HEK293 (cell line): ENCODE data around the gene FAM170A.

ENCODE experiments used
- CTCF ChIA-PET: fragments of 350-600 bp; formaldehyde crosslinking; extraction: SDS; loops from one replicate; lab custom pipeline; 2021; ENCODE audit warnings: antibody characterized with exemption; lab: Yijun Ruan, JAX
- POLR2A ChIA-PET: fragments of 300-600 bp; formaldehyde crosslinking; extraction: SDS; loops from one replicate; lab custom pipeline; 2020; ENCODE audit warnings: antibody characterized with exemption, inconsistent platforms; lab: Yijun Ruan, JAX
- H3K27ac ChIP-seq: fragments of 200-500 bp; sonication (Bioruptor generic); 2 replicates; pipeline ENCODE4 v1.5.1; 2014; ENCODE audit warnings: low read depth, low read length, control low read depth, inconsistent platforms; ENCODE audit errors: extremely low read depth
- H3K36me3 ChIP-seq, 2 experiments: fragments of 200-500 bp in 1 of 2; sonication (Bioruptor generic) in 1 of 2; 1 replicate in 1 of 2; 2 replicates in 1 of 2; pipeline ENCODE4 v1.5.1; 2014 to 2017; ENCODE audit warnings: inconsistent platforms in 2 of 2, low read length in 2 of 2; ENCODE audit not compliant: control insufficient read depth in 2 of 2, insufficient read depth in 1 of 2
- H3K4me1 ChIP-seq: fragments of 200-500 bp; sonication (Bioruptor generic); 2 replicates; pipeline ENCODE4 v1.5.1; 2014; ENCODE audit warnings: mild to moderate bottlenecking, low read length, inconsistent platforms; ENCODE audit not compliant: control insufficient read depth, insufficient read depth
- H3K4me3 ChIP-seq: 2 replicates; pipeline ENCODE4 v1.5.1; 2011; ENCODE audit warnings: low read depth, mild to moderate bottlenecking, control low read depth, low read length, moderate library complexity
- H3K9me3 ChIP-seq: fragments of 200-500 bp; sonication (Bioruptor generic); 2 replicates; pipeline ENCODE4 v1.5.1; 2014; ENCODE audit warnings: low read depth, low read length, inconsistent platforms; ENCODE audit not compliant: control insufficient read depth, insufficient read depth
- EGR2 ChIP-seq: fragments of 450-650 bp; formaldehyde crosslinking; IDR thresholded peaks from 2 replicates; pipeline ENCODE4 v1.5.1; 2016; ENCODE audit warnings: low read depth, missing biosample characterization, missing genetic modification characterization
- HOXC10 ChIP-seq: sonication (generic); formaldehyde crosslinking; IDR thresholded peaks from 2 replicates; pipeline ENCODE4 v1.8.1; 2023; ENCODE audit warnings: mild to moderate bottlenecking, missing genetic modification reagents
- HOXD13 ChIP-seq: sonication (generic); formaldehyde crosslinking; IDR thresholded peaks from 2 replicates; pipeline ENCODE4 v1.8.0; 2022; ENCODE audit warnings: missing genetic modification reagents, borderline replicate concordance
- INSM2 ChIP-seq: fragments of 450-650 bp; formaldehyde crosslinking; IDR thresholded peaks from 2 replicates; pipeline ENCODE4 v1.5.1; 2016; ENCODE audit warnings: missing biosample characterization, missing genetic modification characterization
- PRDM2 ChIP-seq: fragments of 450-650 bp; formaldehyde crosslinking; IDR thresholded peaks from 2 replicates; pipeline ENCODE4 v1.5.1; 2016; ENCODE audit warnings: missing biosample characterization, missing genetic modification characterization, borderline replicate concordance
- ZFHX2 ChIP-seq: fragments of 450-650 bp; formaldehyde crosslinking; conservative IDR thresholded peaks from 2 replicates; pipeline ENCODE4 v1.5.1; 2016; ENCODE audit warnings: missing biosample characterization, missing genetic modification characterization
- ZNF10 ChIP-seq: fragments of 450-650 bp; formaldehyde crosslinking; IDR thresholded peaks from 2 replicates; pipeline ENCODE4 v1.5.1; 2017; ENCODE audit warnings: missing biosample characterization, missing genetic modification characterization
- ZNF112 ChIP-seq: fragments of 450-650 bp; formaldehyde crosslinking; IDR thresholded peaks from 2 replicates; pipeline ENCODE4 v1.5.0; 2017; ENCODE audit warnings: missing biosample characterization, missing genetic modification characterization
- ZNF221 ChIP-seq: fragments of 450-650 bp; formaldehyde crosslinking; IDR thresholded peaks from 2 replicates; pipeline ENCODE4 v1.5.1; 2017; ENCODE audit warnings: missing biosample characterization, missing genetic modification characterization, borderline replicate concordance
- ZNF24 ChIP-seq: fragments of 450-650 bp; formaldehyde crosslinking; IDR thresholded peaks from 2 replicates; pipeline ENCODE4 v1.5.1; 2016; ENCODE audit warnings: missing biosample characterization, missing genetic modification characterization
- ZNF354C ChIP-seq: fragments of 450-650 bp; formaldehyde crosslinking; IDR thresholded peaks from 2 replicates; pipeline ENCODE4 v1.5.1; 2016; ENCODE audit warnings: missing biosample characterization, missing genetic modification characterization, low read depth, borderline replicate concordance
- ZNF391 ChIP-seq: fragments of 450-650 bp; formaldehyde crosslinking; IDR thresholded peaks from 2 replicates; pipeline ENCODE4 v1.5.1; 2016; ENCODE audit warnings: low read depth, missing biosample characterization, missing genetic modification characterization, borderline replicate concordance
- ZNF416 ChIP-seq: fragments of 450-650 bp; formaldehyde crosslinking; IDR thresholded peaks from 2 replicates; pipeline ENCODE4 v1.5.1; 2016; ENCODE audit warnings: missing biosample characterization, missing genetic modification characterization
- ZNF530 ChIP-seq: fragments of 450-650 bp; formaldehyde crosslinking; IDR thresholded peaks from 2 replicates; pipeline ENCODE4 v1.5.1; 2016; ENCODE audit warnings: low read depth, missing biosample characterization, missing genetic modification characterization
- ZNF580 ChIP-seq: fragments of 450-650 bp; formaldehyde crosslinking; IDR thresholded peaks from 2 replicates; pipeline ENCODE4 v1.5.1; 2016; ENCODE audit warnings: missing biosample characterization, missing genetic modification characterization
- ZNF600 ChIP-seq: fragments of 450-650 bp; formaldehyde crosslinking; IDR thresholded peaks from 2 replicates; pipeline ENCODE4 v1.5.1; 2016; ENCODE audit warnings: missing biosample characterization, missing genetic modification characterization
- ZNF610 ChIP-seq: fragments of 450-650 bp; formaldehyde crosslinking; IDR thresholded peaks from 2 replicates; pipeline ENCODE4 v1.5.1; 2016; ENCODE audit warnings: missing biosample characterization, missing genetic modification characterization, borderline replicate concordance
- ZNF677 ChIP-seq: fragments of 450-650 bp; IDR thresholded peaks from 2 replicates; pipeline ENCODE4 v1.5.0; 2018; ENCODE audit warnings: missing biosample characterization, mild to moderate bottlenecking, missing genetic modification characterization, moderate library complexity
- ZNF785 ChIP-seq: fragments of 450-650 bp; formaldehyde crosslinking; IDR thresholded peaks from 2 replicates; pipeline ENCODE4 v1.5.1; 2016; ENCODE audit warnings: missing biosample characterization, missing genetic modification characterization
- ZSCAN23 ChIP-seq: fragments of 450-650 bp; formaldehyde crosslinking; IDR thresholded peaks from 2 replicates; pipeline ENCODE4 v1.5.1; 2016; ENCODE audit warnings: missing biosample characterization, missing genetic modification characterization
- TF ChIP-seq, protein P1 (sequence below): fragments of 450-650 bp; formaldehyde crosslinking; IDR thresholded peaks from 2 replicates; pipeline ENCODE4 v1.5.1; 2016; ENCODE audit warnings: missing biosample characterization, missing genetic modification characterization

FAM170A gene

DNA sequence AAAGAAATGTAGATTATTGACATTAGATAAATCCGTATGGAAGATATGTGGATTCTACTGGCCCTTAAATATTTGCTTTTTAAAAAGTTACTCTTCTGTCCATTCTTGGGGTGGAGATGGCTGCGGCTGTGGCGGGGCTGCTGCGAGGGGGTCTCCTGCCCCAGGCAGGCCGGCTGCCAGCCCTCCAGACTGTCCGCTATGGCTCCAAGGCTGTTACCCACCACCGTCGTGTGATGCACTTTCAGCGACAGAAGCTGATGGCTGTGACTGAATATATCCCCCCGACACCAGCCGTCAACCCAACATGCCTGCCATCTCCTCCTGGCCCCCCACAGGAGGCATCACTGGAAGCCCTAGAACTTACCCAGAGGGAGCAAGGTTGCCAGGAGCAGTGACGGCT lies 50.7 kb downstream of the FAM170A start:
- no peak overlapping the region for H3K27ac ChIP-seq
- H3K4me3 ChIP-seq: no peak overlapping the region
- ChIA-PET POLR2A (no interaction called here), CTCF (no interaction called here)
- no peaks in the 10 kb centered on the region for H3K36me3 ChIP-seq
- no peaks in the 10 kb centered on the region for H3K4me1 ChIP-seq
- TF ChIP-seq HOXD13 (CRISPR knock-in tag) (no peak), ZNF677 (tag by site-specific recombination) (no peak), ZNF580 (tag by site-specific recombination) (no peak), INSM2 (tag by site-specific recombination) (no peak), ZNF391 (no peak), ZNF354C (tag by site-specific recombination) (no peak), ZNF610 (no peak), ZNF221 (tag by site-specific recombination) (no peak), ZNF785 (no peak), ZNF112 (tag by site-specific recombination) (no peak), ZNF416 (tag by site-specific recombination) (no peak)
- TF ChIP-seq, protein P1, sequence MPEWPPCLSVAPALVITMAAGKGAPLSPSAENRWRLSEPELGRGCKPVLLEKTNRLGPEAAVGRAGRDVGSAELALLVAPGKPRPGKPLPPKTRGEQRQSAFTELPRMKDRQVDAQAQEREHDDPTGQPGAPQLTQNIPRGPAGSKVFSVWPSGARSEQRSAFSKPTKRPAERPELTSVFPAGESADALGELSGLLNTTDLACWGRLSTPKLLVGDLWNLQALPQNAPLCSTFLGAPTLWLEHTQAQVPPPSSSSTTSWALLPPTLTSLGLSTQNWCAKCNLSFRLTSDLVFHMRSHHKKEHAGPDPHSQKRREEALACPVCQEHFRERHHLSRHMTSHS (tag by site-specific recombination): no peak
- H3K9me3 ChIP-seq: no peaks in the 10 kb centered on the region

DNA sequence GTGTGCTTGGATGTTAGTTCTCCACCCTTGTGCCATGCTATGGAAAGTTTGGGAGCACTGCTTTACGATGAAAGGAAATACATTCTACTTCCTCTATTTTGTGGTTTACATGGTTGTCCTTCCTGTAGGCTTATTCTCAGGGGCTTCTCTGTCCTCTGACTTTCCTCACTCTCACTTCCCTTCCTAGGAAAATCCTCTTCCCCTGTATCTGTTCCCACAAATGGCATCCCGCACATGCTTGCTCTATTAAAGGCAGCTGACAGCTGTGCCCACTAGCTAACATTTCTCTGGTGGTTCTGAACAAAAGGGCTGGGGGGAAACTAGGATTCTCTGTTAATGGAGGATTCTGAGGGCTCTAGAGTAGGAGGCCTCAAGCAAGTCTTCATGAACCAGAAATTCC lies 52.4 kb downstream of the FAM170A start:
- ChIA-PET CTCF (interaction anchor here (0.6 kb wide), 1 partner anchor 879 kb away, joined by 4 read pairs; no protein-coding TSS in a partner anchor), POLR2A (no interaction called here)
- TF ChIP-seq EGR2 (no peak), ZNF530 (tag by site-specific recombination) (no peak), ZNF10 (no peak), ZFHX2 (tag by site-specific recombination) (no peak), HOXC10 (no peak), ZNF416 (tag by site-specific recombination) (no peak), PRDM2 (tag by site-specific recombination) (no peak), ZNF24 (tag by site-specific recombination) (no peak), ZNF600 (tag by site-specific recombination) (no peak), ZSCAN23 (tag by site-specific recombination) (no peak)
- H3K4me3 ChIP-seq: no peak overlapping the region
- H3K4me1 ChIP-seq: no peaks in the 10 kb centered on the region
- no peaks in the 10 kb centered on the region for H3K36me3 ChIP-seq
- H3K27ac ChIP-seq: no peak overlapping the region
- H3K9me3 ChIP-seq: no peaks in the 10 kb centered on the region
